HepG2 (cell line): Measurements from ENCODE around the gene PROCR. TPM values are rescaled to one million over a fixed set of nuclear protein-coding genes. Genes with fewer than 3 reads are reported as not detected.

Source experiments
- ATAC-seq: fragments of 200-7000 bp; cut with Tn5 transposase; 3 replicates; pipeline ENCODE4 v1.9.1; 2020; ENCODE audit warnings: mild to moderate bottlenecking, moderate library complexity
- BruUV-seq: library from RNA; stranded (reverse); fragments of 400-500 nt; replicated peaks from 2 replicates; lab custom pipeline; 2021; lab: Mats Ljungman, UMichigan
- CTCF ChIA-PET: fragments of 300-600 bp; formaldehyde crosslinking; extraction: SDS; loops from one replicate; lab custom pipeline; 2021; ENCODE audit warnings: low total read pairs, inconsistent platforms, low intra/inter-chr PET ratio; lab: Yijun Ruan, JAX
- POLR2A ChIA-PET: fragments of 350-600 bp; sonication (Branson Sonifier 250); formaldehyde crosslinking; loops from one replicate; lab custom pipeline; 2020; ENCODE audit warnings: antibody characterized with exemption, inconsistent platforms; lab: Yijun Ruan, JAX
- DNase-seq: peaks from one replicate; pipeline ENCODE4 v3.0.0-alpha.2; 2015; ENCODE audit warnings: low spot score
- FAIRE-seq: peaks from 3 replicates; lab custom pipeline; 2011; peaks lifted over from hg19 to GRCh38; lab: Jason Lieb, UNC
- H2AFZ ChIP-seq: one replicate; pipeline ENCODE4 v1.6.1; 2011; ENCODE audit warnings: low read length, inconsistent platforms
- H3K27ac ChIP-seq: fragments of 300-600 bp; 3 replicates; pipeline ENCODE4 v1.8.0; 2011; ENCODE audit warnings: mixed run types, mild to moderate bottlenecking, mixed read lengths, low read length, inconsistent platforms; ENCODE audit not compliant: insufficient read depth; ENCODE audit errors: extremely low read length
- H3K27me3 ChIP-seq, 2 experiments: fragments of 200-600 bp in 1 of 2; 2 replicates in 1 of 2; 3 replicates in 1 of 2; pipeline versions ENCODE4 v1.6.0 to v1.8.0; 2011; ENCODE audit warnings: low read length in 2 of 2, mild to moderate bottlenecking in 2 of 2, moderate library complexity in 2 of 2, inconsistent platforms in 1 of 2; ENCODE audit not compliant: insufficient read depth in 2 of 2, control insufficient read depth in 1 of 2
- H3K36me3 ChIP-seq, 2 experiments: fragments of 200-600 bp in 1 of 2; replicated peaks in 1 of 2; 2 replicates in 1 of 2; 3 replicates in 1 of 2; pipeline versions ENCODE4 v1.5.1 to v1.8.0; 2011; ENCODE audit warnings: low read length in 2 of 2, inconsistent platforms in 1 of 2; ENCODE audit not compliant: insufficient read depth in 2 of 2, control insufficient read depth in 1 of 2
- H3K4me1 ChIP-seq: 2 replicates; pipeline ENCODE4 v1.5.1; 2012; ENCODE audit warnings: low read length, inconsistent platforms; ENCODE audit not compliant: insufficient read depth
- H3K4me2 ChIP-seq: 2 replicates; pipeline ENCODE4 v1.6.0; 2011; ENCODE audit warnings: low read depth, low read length, inconsistent platforms
- H3K4me3 ChIP-seq, 3 experiments: fragments of 200-600 bp in 1 of 3; sonication (generic), shearing (Covaris generic) in 1 of 3; replicated peaks in 1 of 3; 2 replicates each; pipeline ENCODE4 v1.5.1; 2011 to 2016; ENCODE audit warnings: low read length in 3 of 3, inconsistent platforms in 2 of 3, low read depth in 2 of 3, mild to moderate bottlenecking in 2 of 3, control low read depth in 1 of 3, mixed read lengths in 1 of 3; ENCODE audit not compliant: insufficient read depth in 1 of 3
- H3K79me2 ChIP-seq: one replicate; pipeline ENCODE4 v1.6.1; 2011; ENCODE audit warnings: low read length, inconsistent platforms; ENCODE audit not compliant: insufficient read depth
- H3K9ac ChIP-seq: 2 replicates; pipeline ENCODE4 v1.6.0; 2011; ENCODE audit warnings: mild to moderate bottlenecking, low read depth, low read length, inconsistent platforms; ENCODE audit not compliant: insufficient read depth
- H3K9me3 ChIP-seq: 2 replicates; pipeline ENCODE4 v1.5.1; 2012; ENCODE audit warnings: mild to moderate bottlenecking, low read length
- H4K20me1 ChIP-seq: 2 replicates; pipeline ENCODE4 v1.6.0; 2011; ENCODE audit warnings: inconsistent platforms, mild to moderate bottlenecking, low read length, moderate library complexity; ENCODE audit not compliant: insufficient read depth
- CBFB ChIP-seq: sonication (generic); formaldehyde crosslinking; IDR thresholded peaks from 2 replicates; pipeline ENCODE4 v1.4.0; 2020; ENCODE audit warnings: missing genetic modification reagents
- FOXK2 ChIP-seq: fragments of 450-650 bp; IDR thresholded peaks from 2 replicates; pipeline ENCODE4 v1.6.1; 2016
- SPEN ChIP-seq: sonication (generic); formaldehyde crosslinking; IDR thresholded peaks from 2 replicates; pipeline ENCODE4 v1.5.1; 2020; ENCODE audit warnings: low read depth, mild to moderate bottlenecking, missing genetic modification reagents
- SRSF1 ChIP-seq: fragments of 200-400 bp; formaldehyde crosslinking; optimal IDR thresholded peaks from 2 replicates; pipeline ENCODE3; 2017; ENCODE audit warnings: mild to moderate bottlenecking, low read depth, low read length, moderate library complexity
- ZBTB43 ChIP-seq: sonication (generic); formaldehyde crosslinking; conservative IDR thresholded peaks from 2 replicates; pipeline ENCODE4 v1.4.0; 2020; ENCODE audit warnings: missing genetic modification reagents
- ZHX2 ChIP-seq, 2 experiments: sonication (generic) in 1 of 2; formaldehyde crosslinking in 1 of 2; IDR thresholded peaks; 2 replicates each; pipeline versions ENCODE4 v1.6.1 to v1.9.0; 2014 to 2022; ENCODE audit warnings: antibody characterized with exemption in 1 of 2, borderline replicate concordance in 1 of 2, inconsistent platforms in 1 of 2, low read depth in 1 of 2, missing genetic modification reagents in 1 of 2
- ZNF205 ChIP-seq: IDR thresholded peaks from 2 replicates; pipeline ENCODE4 v1.6.1; 2018; ENCODE audit warnings: missing biosample characterization, missing genetic modification reagents
- WGBS: methylation state at CpG from one replicate; pipeline ENCODE4 v1.1.6; 2017; ENCODE audit warnings: low lambda C conversion rate; 5-methylcytosine and 5-hydroxymethylcytosine counted together
- in situ Hi-C: cut with HindIII; loops from 2 replicates; pipeline ENCODE4 v1.10.0; 2017; ENCODE audit warnings: low pct_unique_long_range_greater_than_20kb; ENCODE audit not compliant: extremely low pct_ligation_motif_present
- intact Hi-C: fragments of 100-400 bp; cut with micrococcal nuclease; formaldehyde crosslinking; loops from one replicate; pipeline ENCODE4 v1.10.0; 2022; ENCODE audit not compliant: unreplicated experiment
- polyA plus RNA-seq, 8 experiments: library from polyadenylated mRNA; depleted of rRNA in 3 of 8; stranded (reverse) in 7 of 8; unstranded in 1 of 8; fragments of >200 nt; fragmentation: Illumina TruSeq in 4 of 8; extraction: Trizol in 4 of 8; gene quantifications; 2 replicates each; pipeline versions ENCODE4 v1.2.1 to v1.2.3, GENCODE V29; 2011 to 2016; ENCODE audit warnings: low read depth in 4 of 8, missing spikeins in 1 of 8, mixed read lengths in 1 of 8; ENCODE audit not compliant: insufficient read depth in 1 of 8
- total RNA-seq, 5 experiments: library from RNA; depleted of rRNA; stranded (reverse); fragments of >200 nt; fragmentation: Illumina TruSeq; extraction: Trizol; gene quantifications; 2 replicates each; pipeline ENCODE4 v1.2.3, GENCODE V29; 2016; ENCODE audit warnings: low read depth in 1 of 5
- TF ChIP-seq, protein P1 (sequence below): sonication (generic); formaldehyde crosslinking; IDR thresholded peaks from 2 replicates; pipeline ENCODE4 v1.5.0; 2020; ENCODE audit warnings: missing genetic modification reagents, mild to moderate bottlenecking, borderline replicate concordance

The PROCR gene
- total and polyA plus RNA-seq, 2 of the 13 experiments (the other 11 are each of a cell fraction or from before 2014, with no cell fraction given): 1.4 to 1.7 TPM

DNA sequence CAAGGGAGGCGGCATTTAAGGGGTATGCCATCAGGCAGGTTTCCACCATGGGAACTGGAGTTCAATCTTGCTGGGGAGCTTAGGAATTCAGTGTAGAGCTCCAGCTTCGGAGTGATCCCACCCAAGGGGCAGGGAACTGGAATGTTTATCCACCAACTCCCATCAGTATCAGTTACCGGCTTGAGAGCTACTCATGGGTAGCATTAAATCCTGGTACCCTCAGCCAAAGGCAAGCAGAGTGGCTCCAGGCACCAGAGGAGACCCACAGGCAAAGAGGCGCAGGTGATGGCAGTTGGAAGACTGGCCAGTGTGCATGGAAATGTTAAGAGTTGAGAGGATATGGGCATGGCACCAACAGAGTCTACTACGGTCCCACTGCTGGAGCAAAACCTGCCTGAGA lies 38.8 kb upstream of the PROCR start:
- ChIA-PET POLR2A (no interaction called here), CTCF (no interaction called here)

More for the DNA sequence above, 38.8 kb upstream of the PROCR start:
- in situ Hi-C loops: loop anchor here (25.0 kb wide), 1 partner anchor 304 kb away; the partner anchor contains the start of gene GDF5
- no peaks in the 10 kb centered on the region for H3K27me3 ChIP-seq
- H2AFZ ChIP-seq: no peak overlapping the region
- H4K20me1 ChIP-seq: no peaks in the 10 kb centered on the region
- intact Hi-C loops: no loop called here
- H3K9ac ChIP-seq: no peak overlapping the region
- no peak overlapping the region for H3K27ac ChIP-seq
- peaks cover 17% of the 10 kb centered on the region for H3K4me1 ChIP-seq
- WGBS: 97% methylated on average over 5 of the region's 5 CpGs
- no TSS peak for BruUV-seq
- no peak overlapping the region for H3K4me2 ChIP-seq
- no peaks in the 10 kb centered on the region for H3K9me3 ChIP-seq
- ATAC-seq: no peak
- H3K4me3 ChIP-seq: no peak overlapping the region
- TF ChIP-seq ZHX2 (IDR thresholded peaks at IDR 0.05; ENCODE audit: low read depth) (no peak), ZHX2 (CRISPR knock-in tag; IDR thresholded peaks at IDR 0.05; ENCODE audit: borderline replicate concordance) (no peak), ZBTB43 (no peak), SRSF1 (no peak), FOXK2 (no peak), ZNF205 (CRISPR knock-in tag) (no peak), SPEN (CRISPR knock-in tag) (no peak), CBFB (CRISPR knock-in tag) (no peak)
- TF ChIP-seq, protein P1, sequence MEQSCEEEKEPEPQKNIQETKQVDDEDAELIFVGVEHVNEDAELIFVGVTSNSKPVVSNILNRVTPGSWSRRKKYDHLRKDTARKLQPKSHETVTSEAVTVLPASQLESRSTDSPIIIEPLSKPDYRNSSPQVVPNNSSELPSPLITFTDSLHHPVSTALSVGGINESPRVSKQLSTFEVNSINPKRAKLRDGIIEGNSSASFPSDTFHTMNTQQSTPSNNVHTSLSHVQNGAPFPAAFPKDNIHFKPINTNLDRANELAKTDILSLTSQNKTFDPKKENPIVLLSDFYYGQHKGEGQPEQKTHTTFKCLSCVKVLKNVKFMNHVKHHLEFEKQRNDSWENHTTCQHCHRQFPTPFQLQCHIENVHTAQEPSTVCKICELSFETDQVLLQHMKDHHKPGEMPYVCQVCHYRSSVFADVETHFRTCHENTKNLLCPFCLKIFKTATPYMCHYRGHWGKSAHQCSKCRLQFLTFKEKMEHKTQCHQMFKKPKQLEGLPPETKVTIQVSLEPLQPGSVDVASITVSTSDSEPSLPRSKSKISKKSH (CRISPR knock-in tag): no peak
- TF ChIP-seq, all 625 proteins: peak for 0
- Histone ChIP-seq H3K36me3 (peaks cover 21 to 37% of the 10 kb centered on the region in 2 experiments), H3K79me2 (no peaks in the 10 kb centered on the region)
- no peak for DNase-seq
- no peak for FAIRE-seq
